Breast epithelium (tissue), 4 donors: Measurements from ENCODE around the gene KISS1. TPM values are rescaled to one million over a fixed set of nuclear protein-coding genes. Genes with fewer than 3 reads are reported as not detected.

Experiments used
- DNase-seq, 2 donors: peaks; one replicate each; pipeline ENCODE4 v3.0.0-alpha.2; 2019; ENCODE audit warnings: low spot score in 2 of 2
- H3K27ac ChIP-seq, 2 donors: fragments of 200-600 bp; sonication (generic) in 1 of 2; one replicate each; pipeline ENCODE4 v1.5.1; 2016 to 2019; ENCODE audit warnings: mild to moderate bottlenecking in 1 of 2
- H3K27me3 ChIP-seq, 2 donors: fragments of 200-600 bp; sonication (generic) in 1 of 2; one replicate each; pipeline versions ENCODE4 v1.5.1 to v1.6.0; 2017 to 2019; ENCODE audit warnings: control low read depth in 1 of 2, mild to moderate bottlenecking in 1 of 2
- H3K36me3 ChIP-seq: fragments of 200-600 bp; one replicate; pipeline ENCODE4 v1.5.1; 2019
- H3K4me1 ChIP-seq, 2 donors: fragments of 200-600 bp; sonication (generic); one replicate each; pipeline ENCODE4 v1.5.1; 2016 to 2019; ENCODE audit warnings: control low read depth in 1 of 2
- H3K4me3 ChIP-seq, 3 donors: fragments of 200-600 bp; sonication (generic); 1 replicate in 2 of 3; 2 replicates in 1 of 3; pipeline ENCODE4 v1.5.1; 2016 to 2019; ENCODE audit warnings: mild to moderate bottlenecking in 3 of 3, moderate library complexity in 2 of 3
- H3K9me3 ChIP-seq, 2 donors: fragments of 200-600 bp; sonication (generic) in 1 of 2; one replicate each; pipeline ENCODE4 v1.5.1; 2016 to 2019; ENCODE audit warnings: control low read depth in 1 of 2
- CTCF ChIP-seq, 3 donors: fragments of 450-650 bp; IDR thresholded peaks; one replicate each; pipeline ENCODE4 v1.5.1; 2016 to 2017; ENCODE audit warnings: antibody characterized with exemption in 3 of 3, mild to moderate bottlenecking in 3 of 3, moderate library complexity in 3 of 3
- POLR2A ChIP-seq: fragments of 450-650 bp; IDR thresholded peaks from one replicate; pipeline ENCODE4 v1.6.1; 2016; ENCODE audit warnings: antibody characterized with exemption, mild to moderate bottlenecking, moderate library complexity
- POLR2AphosphoS5 ChIP-seq, 3 donors: sonication (generic); formaldehyde crosslinking; IDR thresholded peaks; one replicate each; pipeline ENCODE4 v1.6.1; 2017; ENCODE audit warnings: antibody characterized with exemption in 3 of 3
- intact Hi-C: fragments of 100-400 bp; cut with DNase I; formaldehyde crosslinking; loops from one replicate; pipeline ENCODE4 v1.15.1; 2023; ENCODE audit warnings: low total_unique reads
- total RNA-seq, 3 donors: library from RNA; depleted of rRNA; stranded (reverse); fragments of >200 nt; gene quantifications; one replicate each; pipeline ENCODE4 v1.1.0, GENCODE V29; 2016

The KISS1 gene
- total RNA-seq, 3 donors from 2014 or later: not detected

DNA sequence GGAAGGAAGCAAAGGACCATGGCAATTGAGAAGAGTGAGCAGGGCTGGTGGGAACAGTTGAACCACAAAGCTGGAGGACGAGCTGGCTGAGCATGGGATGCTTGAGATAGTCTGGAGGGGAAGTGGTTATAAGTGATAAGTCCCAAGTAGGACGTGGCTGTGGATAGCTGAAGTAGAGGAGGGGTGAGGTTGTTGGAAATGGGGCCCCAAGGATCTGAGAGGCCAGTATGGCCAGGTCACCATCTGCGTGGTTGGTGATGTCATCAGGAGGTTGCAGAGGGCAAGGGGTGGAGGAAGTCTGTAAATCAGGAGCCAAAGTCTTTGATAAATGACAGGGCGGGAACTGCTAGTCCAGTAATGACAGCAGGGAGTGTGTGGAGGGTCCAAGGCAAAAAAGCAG is 19.2 kb downstream of the KISS1 start:
- H3K27me3 ChIP-seq: no peaks in the 10 kb centered on the region
- H3K36me3 ChIP-seq: no peaks in the 10 kb centered on the region
- no peak for DNase-seq
- no peak overlapping the region for H3K4me3 ChIP-seq
- H3K9me3 ChIP-seq: no peaks in the 10 kb centered on the region
- H3K27ac ChIP-seq: no peak overlapping the region
- H3K4me1 ChIP-seq: no peaks in the 10 kb centered on the region
- TF ChIP-seq POLR2AphosphoS5 (IDR thresholded peaks at IDR 0.05) (no peak), CTCF (IDR thresholded peaks at IDR 0.05) (no peak), POLR2A (no peak)
- intact Hi-C loops: no loop called here

- intact Hi-C loops: no loop called here
- TF ChIP-seq CTCF (IDR thresholded peaks at IDR 0.05) (no peak), POLR2AphosphoS5 (IDR thresholded peaks at IDR 0.05) (no peak), POLR2A (no peak)
- H3K4me1 ChIP-seq: no peaks in the 10 kb centered on the region
Measured at GRCh38 chr1:204176049-204176448, 20.2 kb downstream of the KISS1 start.

GRCh38 chr1:204174958-204175357 is 21.3 kb downstream of the KISS1 start:
- TF ChIP-seq POLR2AphosphoS5 (IDR thresholded peaks at IDR 0.05): no peak
- no peak for TF ChIP-seq POLR2A
- TF ChIP-seq CTCF (IDR thresholded peaks at IDR 0.05): no peak
- intact Hi-C loops: no loop called here
- Histone ChIP-seq H3K9me3 (peaks cover 3 to 8% of the 10 kb centered on the region in 2 donors), H3K27ac (no peak overlapping the region), H3K4me1 (no peaks in the 10 kb centered on the region), H3K36me3 (no peaks in the 10 kb centered on the region), H3K27me3 (no peaks in the 10 kb centered on the region), H3K4me3 (no peak overlapping the region)
- DNase-seq: no peak

More at GRCh38 chr1:204176049-204176448, 20.2 kb downstream of the KISS1 start:
- H3K4me3 ChIP-seq: no peak overlapping the region
- H3K36me3 ChIP-seq: no peaks in the 10 kb centered on the region
- DNase-seq: no peak
- H3K9me3 ChIP-seq: no peaks in the 10 kb centered on the region
- no peak overlapping the region for H3K27ac ChIP-seq
- H3K27me3 ChIP-seq: no peaks in the 10 kb centered on the region

- intact Hi-C loops: no loop called here
Measured at GRCh38 chr1:204172404-204173029, 23.8 kb downstream of the KISS1 start.

More at GRCh38 chr1:204172404-204173029, 23.8 kb downstream of the KISS1 start:
- TF ChIP-seq CTCF (IDR thresholded peaks at IDR 0.05) (no peak), POLR2A (no peak), POLR2AphosphoS5 (IDR thresholded peaks at IDR 0.05) (no peak)
- DNase-seq: no peak
- H3K4me3 ChIP-seq: no peak overlapping the region
- H3K27me3 ChIP-seq: no peaks in the 10 kb centered on the region
- no peak overlapping the region for H3K27ac ChIP-seq
- peaks cover 14 to 19% of the 10 kb centered on the region in 2 donors for H3K9me3 ChIP-seq
- no peaks in the 10 kb centered on the region for H3K36me3 ChIP-seq
- no peaks in the 10 kb centered on the region for H3K4me1 ChIP-seq
